H9 (cell line): ENCODE data around the gene PFKL. TPM values are rescaled to one million over a fixed set of nuclear protein-coding genes. Genes with fewer than 3 reads are reported as not detected.

Experiments
- DNase-seq: peaks from one replicate; pipeline ENCODE4 v3.0.0-alpha.2; 2017
- H2AFZ ChIP-seq: one replicate; pipeline ENCODE4 v1.6.1; 2013; ENCODE audit warnings: mild to moderate bottlenecking, low read length, control low read depth, moderate library complexity
- H2AK5ac ChIP-seq: 2 replicates; pipeline ENCODE4 v1.6.1; 2013; ENCODE audit warnings: low read length, control low read depth, mixed read lengths; ENCODE audit not compliant: insufficient read length
- H2BK120ac ChIP-seq: one replicate; pipeline ENCODE4 v1.6.1; 2013; ENCODE audit warnings: low read depth, mild to moderate bottlenecking, low read length, control low read depth, inconsistent platforms; ENCODE audit not compliant: poor library complexity, severe bottlenecking
- H2BK12ac ChIP-seq: 2 replicates; pipeline ENCODE4 v1.6.1; 2013; ENCODE audit warnings: low read length, control low read depth, mixed read lengths, low read depth; ENCODE audit not compliant: insufficient read length
- H2BK15ac ChIP-seq: 2 replicates; pipeline ENCODE4 v1.6.1; 2013; ENCODE audit warnings: low read depth, low read length, control low read depth
- H2BK20ac ChIP-seq: one replicate; pipeline ENCODE4 v1.6.1; 2013; ENCODE audit warnings: low read depth, mild to moderate bottlenecking, low read length, control low read depth, inconsistent platforms; ENCODE audit not compliant: poor library complexity, severe bottlenecking
- H2BK5ac ChIP-seq: 2 replicates; pipeline ENCODE4 v1.6.1; 2013; ENCODE audit warnings: low read length, control low read depth, mixed read lengths; ENCODE audit not compliant: insufficient read length
- H3K14ac ChIP-seq: 2 replicates; pipeline ENCODE4 v1.6.1; 2013; ENCODE audit warnings: low read length, control low read depth; ENCODE audit not compliant: insufficient read depth
- H3K18ac ChIP-seq: 2 replicates; pipeline ENCODE4 v1.6.1; 2013; ENCODE audit warnings: low read depth, mild to moderate bottlenecking, mixed read lengths, low read length, control low read depth; ENCODE audit not compliant: insufficient read length
- H3K23ac ChIP-seq: 2 replicates; pipeline ENCODE4 v1.6.1; 2013; ENCODE audit warnings: low read length, control low read depth, mixed read lengths, low read depth; ENCODE audit not compliant: insufficient read length
- H3K23me2 ChIP-seq: 2 replicates; pipeline ENCODE4 v1.6.1; 2013; ENCODE audit warnings: low read depth, mild to moderate bottlenecking, mixed read lengths, low read length, control low read depth; ENCODE audit not compliant: insufficient read length, poor library complexity, severe bottlenecking
- H3K27ac ChIP-seq: 2 replicates; pipeline ENCODE4 v1.5.1; 2013; ENCODE audit warnings: low read length, control low read depth, mixed read lengths, low read depth; ENCODE audit not compliant: insufficient read length
- H3K27me3 ChIP-seq: 2 replicates; pipeline ENCODE4 v1.6.1; 2013; ENCODE audit warnings: low read length, control low read depth, inconsistent platforms; ENCODE audit not compliant: insufficient read depth
- H3K4ac ChIP-seq: 2 replicates; pipeline ENCODE4 v1.6.1; 2013; ENCODE audit warnings: low read depth, mild to moderate bottlenecking, control low read depth, inconsistent platforms, low read length, moderate library complexity
- H3K4me1 ChIP-seq: 2 replicates; pipeline ENCODE4 v1.6.1; 2013; ENCODE audit warnings: low read length, control low read depth, inconsistent platforms; ENCODE audit not compliant: insufficient read depth
- H3K4me2 ChIP-seq: 2 replicates; pipeline ENCODE4 v1.6.1; 2013; ENCODE audit warnings: low read length, control low read depth, mixed read lengths; ENCODE audit not compliant: insufficient read length, insufficient read depth
- H3K56ac ChIP-seq: 2 replicates; pipeline ENCODE4 v1.6.1; 2013; ENCODE audit warnings: low read depth, mild to moderate bottlenecking, mixed read lengths, low read length, control low read depth; ENCODE audit not compliant: insufficient read length
- H3K79me1 ChIP-seq: 2 replicates; pipeline ENCODE4 v1.6.1; 2013; ENCODE audit warnings: low read depth, mild to moderate bottlenecking, moderate library complexity, low read length, control low read depth, inconsistent platforms; ENCODE audit not compliant: insufficient read depth, poor library complexity, severe bottlenecking
- H3K79me2 ChIP-seq: 2 replicates; pipeline ENCODE4 v1.6.1; 2013; ENCODE audit warnings: low read length, control low read depth, inconsistent platforms; ENCODE audit not compliant: insufficient read depth
- H3K9ac ChIP-seq: 2 replicates; pipeline ENCODE4 v1.6.1; 2013; ENCODE audit warnings: low read length, control low read depth, mixed read lengths; ENCODE audit not compliant: insufficient read length; ENCODE audit errors: extremely low read depth
- H3K9me3 ChIP-seq: one replicate; pipeline ENCODE4 v1.6.1; 2013; ENCODE audit warnings: low read depth, low read length, inconsistent platforms; ENCODE audit not compliant: control insufficient read depth
- H3T11ph ChIP-seq: one replicate; pipeline ENCODE4 v1.6.1; 2013; ENCODE audit warnings: mild to moderate bottlenecking, low read length, control low read depth, inconsistent platforms
- H4K20me1 ChIP-seq: one replicate; pipeline ENCODE4 v1.6.1; 2013; ENCODE audit not compliant: control insufficient read depth, insufficient read length, insufficient read depth
- H4K5ac ChIP-seq: 2 replicates; pipeline ENCODE4 v1.6.1; 2013; ENCODE audit warnings: low read depth, mild to moderate bottlenecking, mixed read lengths, low read length, control low read depth; ENCODE audit not compliant: insufficient read length
- H4K8ac ChIP-seq: replicated peaks from 2 replicates; pipeline ENCODE4 v1.6.1; 2013; ENCODE audit warnings: low read length, control low read depth, mixed read lengths, low read depth; ENCODE audit not compliant: insufficient read length
- H4K91ac ChIP-seq: 2 replicates; pipeline ENCODE4 v1.6.1; 2013; ENCODE audit warnings: low read depth, mild to moderate bottlenecking, moderate library complexity, mixed read lengths, low read length, control low read depth; ENCODE audit not compliant: insufficient read length
- H3K27ac Mint-ChIP-seq, 3 experiments: 2 replicates in 2 of 3; 3 replicates in 1 of 3; pipeline ENCODE4 v1.8.0; 2020 to 2021; ENCODE audit warnings: mixed read lengths in 3 of 3, mild to moderate bottlenecking in 1 of 3, moderate library complexity in 1 of 3
- H3K27me3 Mint-ChIP-seq: 2 replicates; pipeline ENCODE4 v1.8.0; 2021; ENCODE audit warnings: low read depth, mild to moderate bottlenecking, moderate library complexity, mixed read lengths
- H3K36me3 Mint-ChIP-seq, 3 experiments: 2 replicates in 2 of 3; 3 replicates in 1 of 3; pipeline ENCODE4 v1.8.0; 2020 to 2021; ENCODE audit warnings: low read depth in 3 of 3, mixed read lengths in 3 of 3; ENCODE audit not compliant: insufficient read depth in 1 of 3
- H3K4me1 Mint-ChIP-seq, 2 experiments: 2 replicates each; pipeline ENCODE4 v1.8.0; 2020; ENCODE audit warnings: mixed read lengths in 2 of 2
- H3K4me3 Mint-ChIP-seq, 2 experiments: 2 replicates in 1 of 2; 3 replicates in 1 of 2; pipeline ENCODE4 v1.8.0; 2020 to 2021; ENCODE audit warnings: mild to moderate bottlenecking in 2 of 2, mixed read lengths in 2 of 2, moderate library complexity in 1 of 2
- H3K9me3 Mint-ChIP-seq, 2 experiments: 2 replicates in 1 of 2; 3 replicates in 1 of 2; pipeline ENCODE4 v1.8.0; 2020; ENCODE audit warnings: mild to moderate bottlenecking in 2 of 2, mixed read lengths in 2 of 2, moderate library complexity in 1 of 2
- CTCF ChIP-seq: fragments of 200-600 bp; sonication (generic); conservative IDR thresholded peaks from 3 replicates; pipeline ENCODE4 v1.8.0; 2021; ENCODE audit warnings: antibody characterized with exemption, mild to moderate bottlenecking
- WGBS: extraction: QIAGEN DNeasy Blood & Tissue Kit; methylation state at CpG from one replicate; pipeline ENCODE4 v1.1.7; 2013; ENCODE audit warnings: missing lambda C conversion rate, low lambda C conversion rate, mixed read lengths; ENCODE audit not compliant: insufficient read length; ENCODE audit errors: extremely low coverage; 5-methylcytosine and 5-hydroxymethylcytosine counted together
- total RNA-seq: library from RNA; stranded (reverse); gene quantifications from 2 replicates; pipeline ENCODE4 v1.2.1, GENCODE V29; 2021

Gene PFKL
- total RNA-seq, 1 experiment from 2014 or later = 107 TPM

DNA sequence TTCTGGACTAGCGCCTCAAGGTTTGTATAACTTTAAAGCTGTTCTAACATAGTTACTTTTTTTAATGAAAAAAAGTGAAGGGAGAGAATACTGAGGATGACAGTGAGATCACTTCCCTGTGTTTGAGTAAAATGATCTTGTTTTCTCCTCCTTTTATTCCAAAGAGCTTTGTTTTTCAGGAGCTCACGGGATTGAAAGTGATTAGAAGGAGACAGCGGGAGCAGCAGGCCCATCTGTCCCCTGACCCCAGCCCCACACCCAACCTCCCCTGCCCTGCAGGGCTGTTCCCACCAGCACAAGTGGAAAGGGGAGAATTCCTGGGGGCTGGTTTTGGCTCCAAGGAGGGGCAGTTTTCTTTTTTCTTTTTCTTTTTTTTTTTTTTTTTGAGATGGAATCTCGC is 36.1 kb upstream of the PFKL start:
- no peaks in the 10 kb centered on the region for H3K23me2 ChIP-seq
- Mint-ChIP-seq H3K4me1 (peaks cover 5 to 8% of the 10 kb centered on the region in 2 experiments), H3K4me3 (no peak overlapping the region), H3K9me3 (no peaks in the 10 kb centered on the region), H3K27me3 (peaks cover 6% of the 10 kb centered on the region; the same call in 1 of the 2 replicates), H3K27ac (peak overlapping the region in 1 of 3 experiments; percentile 77; a peak in 3 of 7 replicates), H3K36me3 (no peaks in the 10 kb centered on the region; a peak in 1 of 7 replicates)
- no peak overlapping the region for H2BK12ac ChIP-seq
- no peak overlapping the region for H4K91ac ChIP-seq
- no peak overlapping the region for H2BK20ac ChIP-seq
- H3K4me1 ChIP-seq = no peaks in the 10 kb centered on the region; the same call in 1 of the 2 replicates
- no peak overlapping the region for H4K8ac ChIP-seq
- H3K79me2 ChIP-seq = no peaks in the 10 kb centered on the region
- no peak overlapping the region for H2BK5ac ChIP-seq
- TF ChIP-seq CTCF = no peak
- no peak overlapping the region for H2AFZ ChIP-seq
- no peak overlapping the region for H3K4me2 ChIP-seq
- H3K56ac ChIP-seq = no peak overlapping the region
- H3T11ph ChIP-seq = no peak overlapping the region
- H2AK5ac ChIP-seq = no peak overlapping the region
- H3K79me1 ChIP-seq = no peaks in the 10 kb centered on the region
- H3K18ac ChIP-seq = no peak overlapping the region
- WGBS = no CpG with 5 or more reads among the region's 4 CpGs
- H3K14ac ChIP-seq = no peak overlapping the region
- H3K27ac ChIP-seq = no peak overlapping the region
- no peaks in the 10 kb centered on the region for H3K9me3 ChIP-seq
- no peak overlapping the region for H3K23ac ChIP-seq
- no peaks in the 10 kb centered on the region for H3K27me3 ChIP-seq
- no peaks in the 10 kb centered on the region for H4K20me1 ChIP-seq
- H2BK120ac ChIP-seq = no peak overlapping the region
- H2BK15ac ChIP-seq = no peak overlapping the region
- no peak overlapping the region for H3K4ac ChIP-seq
- DNase-seq = no peak
- H3K9ac ChIP-seq = no peak overlapping the region
- H4K5ac ChIP-seq = no peak overlapping the region
